ENCODE results near the gene TTLL4. TPM values are rescaled to one million over a fixed set of nuclear protein-coding genes. Genes with fewer than 3 reads are reported as not detected.

Gene TTLL4
- total and polyA plus RNA-seq, 2 donors: 8.8 to 9.4 TPM

DNA sequence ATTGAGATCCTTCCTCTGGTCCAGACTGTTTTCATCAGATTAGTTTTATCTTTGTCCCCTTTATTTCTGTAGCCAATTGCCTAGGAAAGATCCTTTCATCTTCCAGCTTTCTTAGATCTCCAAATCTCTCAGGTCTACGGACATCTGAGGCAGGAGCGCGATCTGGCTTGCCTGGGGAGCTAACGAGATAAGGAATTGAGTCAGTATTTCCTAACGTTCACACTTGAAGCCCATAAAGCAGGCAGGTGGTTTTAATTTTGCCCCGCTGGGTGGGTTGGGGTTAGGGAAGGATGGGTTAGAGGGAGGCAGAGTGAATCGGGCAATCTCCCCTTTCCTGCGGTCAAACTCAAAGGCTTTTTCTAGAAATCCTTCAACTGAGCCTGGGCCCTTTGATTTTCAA, 727 bp upstream of the TTLL4 start:
- no peak overlapping the region for H3K27ac ChIP-seq (ENCODE audit: low read depth in 1 of 2, low read length in 1 of 2)
- no peak overlapping the region for H3K4me3 ChIP-seq (ENCODE audit: low read length in 2 of 2)
- WGBS: 93% methylated on average over 8 of the region's 8 CpGs
- H3K9me3 ChIP-seq (ENCODE audit: control insufficient read depth in 2 of 2, insufficient read depth in 1 of 2, low read length in 1 of 2): no peaks in the 10 kb centered on the region
- peaks cover 3 to 4% of the 10 kb centered on the region in 2 donors for H3K4me1 ChIP-seq (ENCODE audit: control insufficient read depth in 2 of 2, insufficient read depth in 2 of 2, low read length in 2 of 2)
- H3K27me3 ChIP-seq (ENCODE audit: control insufficient read depth in 2 of 2, insufficient read depth in 1 of 2, low read length in 1 of 2): no peaks in the 10 kb centered on the region
- no peaks in the 10 kb centered on the region for H3K36me3 ChIP-seq (ENCODE audit: control insufficient read depth in 2 of 2, insufficient read depth in 2 of 2, low read length in 1 of 2)
- DNase-seq (ENCODE audit: low read depth in 6 of 9, low spot score in 9 of 9): no peak

DNA sequence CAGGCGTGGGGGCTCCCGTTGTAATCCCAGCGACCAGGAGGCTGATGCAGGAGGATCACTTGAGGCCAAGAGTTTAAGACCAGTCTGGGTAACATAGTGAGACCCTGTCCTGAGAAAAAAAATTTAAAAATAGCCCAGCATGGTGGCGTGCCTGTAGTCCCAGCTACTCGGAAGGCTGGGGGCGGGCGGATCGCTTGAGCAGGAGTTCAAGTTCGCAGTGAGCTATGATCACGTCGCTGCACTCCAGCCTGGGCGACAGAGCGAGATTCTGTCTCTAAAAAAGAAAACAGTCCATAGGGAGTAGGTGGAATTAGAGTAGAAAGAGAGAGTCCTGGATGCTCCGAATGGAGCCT, 325 bp upstream of the TTLL4 start:
- Histone ChIP-seq H3K4me1 (ENCODE audit: control insufficient read depth in 2 of 2, insufficient read depth in 2 of 2, low read length in 2 of 2) (peaks cover 3 to 4% of the 10 kb centered on the region in 2 donors), H3K27me3 (ENCODE audit: control insufficient read depth in 2 of 2, insufficient read depth in 1 of 2, low read length in 1 of 2) (no peaks in the 10 kb centered on the region), H3K27ac (ENCODE audit: low read depth in 1 of 2, low read length in 1 of 2) (no peak overlapping the region), H3K9me3 (ENCODE audit: control insufficient read depth in 2 of 2, insufficient read depth in 1 of 2, low read length in 1 of 2) (no peaks in the 10 kb centered on the region), H3K4me3 (ENCODE audit: low read length in 2 of 2) (peak overlapping the region; percentile 72 to 86), H3K36me3 (ENCODE audit: control insufficient read depth in 2 of 2, insufficient read depth in 2 of 2, low read length in 1 of 2) (no peaks in the 10 kb centered on the region)
- DNase-seq (ENCODE audit: low read depth in 6 of 9, low spot score in 9 of 9): no peak
- 59% methylated on average over 14 of the region's 14 CpGs for WGBS

DNA sequence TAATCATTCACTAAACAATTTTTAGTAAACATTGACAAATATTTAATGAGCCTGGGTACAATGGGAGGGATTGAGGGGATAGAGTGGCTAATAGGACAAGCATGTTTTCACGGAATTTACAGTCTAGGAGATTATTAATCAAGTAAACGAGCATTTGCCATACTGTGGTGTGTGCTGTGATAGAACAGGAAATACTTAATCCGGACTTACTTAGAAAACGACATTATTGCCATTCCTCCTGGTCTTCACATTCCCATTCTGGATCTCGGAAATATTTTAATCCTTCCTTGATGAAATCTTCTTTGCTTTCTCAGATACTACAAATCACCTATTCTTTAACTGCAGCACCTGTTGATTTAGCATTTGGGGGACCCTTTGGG, 905 bp downstream of the TTLL4 start:
- whole genome bisulfite sequencing: 24% methylated on average over 5 of the region's 5 CpGs
- peak in 1 of 9 donors; percentile 14 for DNase-seq (ENCODE audit: low read depth in 6 of 9, low spot score in 9 of 9)
- Histone ChIP-seq H3K36me3 (ENCODE audit: control insufficient read depth in 2 of 2, insufficient read depth in 2 of 2, low read length in 1 of 2) (peaks cover 0 to 6% of the 10 kb centered on the region in 2 donors), H3K9me3 (ENCODE audit: control insufficient read depth in 2 of 2, insufficient read depth in 1 of 2, low read length in 1 of 2) (no peaks in the 10 kb centered on the region), H3K27me3 (ENCODE audit: control insufficient read depth in 2 of 2, insufficient read depth in 1 of 2, low read length in 1 of 2) (no peaks in the 10 kb centered on the region), H3K4me3 (ENCODE audit: low read length in 2 of 2) (peak overlapping the region; percentile 72 to 86), H3K4me1 (ENCODE audit: control insufficient read depth in 2 of 2, insufficient read depth in 2 of 2, low read length in 2 of 2) (peaks cover 3 to 4% of the 10 kb centered on the region in 2 donors), H3K27ac (ENCODE audit: low read depth in 1 of 2, low read length in 1 of 2) (no peak overlapping the region)

DNA sequence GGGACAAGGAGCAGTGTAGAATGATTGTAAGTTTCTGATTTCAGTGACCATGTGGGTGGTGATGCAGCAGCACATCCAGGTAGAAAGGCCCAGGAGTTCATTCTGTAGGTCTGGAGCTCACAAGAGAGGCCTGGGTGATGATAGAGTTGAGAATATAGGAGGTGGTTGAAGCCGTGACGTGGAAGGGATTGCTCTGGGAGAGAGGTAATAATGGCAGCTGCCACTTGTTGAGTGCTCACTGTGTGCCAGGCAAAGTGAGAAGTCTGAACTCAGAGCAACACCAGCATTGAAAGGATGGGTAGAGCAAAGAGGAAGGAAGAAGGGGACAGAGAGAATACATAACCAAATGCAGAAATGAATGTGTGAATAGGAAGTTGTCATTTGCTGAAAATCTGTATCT, 3.3 kb downstream of the TTLL4 start:
- Histone ChIP-seq H3K4me1 (ENCODE audit: control insufficient read depth in 2 of 2, insufficient read depth in 2 of 2, low read length in 2 of 2) (peaks cover 3 to 4% of the 10 kb centered on the region in 2 donors), H3K27ac (ENCODE audit: low read depth in 1 of 2, low read length in 1 of 2) (no peak overlapping the region), H3K27me3 (ENCODE audit: control insufficient read depth in 2 of 2, insufficient read depth in 1 of 2, low read length in 1 of 2) (no peaks in the 10 kb centered on the region), H3K36me3 (ENCODE audit: control insufficient read depth in 2 of 2, insufficient read depth in 2 of 2, low read length in 1 of 2) (peaks cover 0 to 6% of the 10 kb centered on the region in 2 donors), H3K4me3 (ENCODE audit: low read length in 2 of 2) (no peak overlapping the region), H3K9me3 (ENCODE audit: control insufficient read depth in 2 of 2, insufficient read depth in 1 of 2, low read length in 1 of 2) (no peaks in the 10 kb centered on the region)
- WGBS: 99% methylated on average over 2 of the region's 2 CpGs
- DNase-seq (ENCODE audit: low read depth in 6 of 9, low spot score in 9 of 9): no peak

DNA sequence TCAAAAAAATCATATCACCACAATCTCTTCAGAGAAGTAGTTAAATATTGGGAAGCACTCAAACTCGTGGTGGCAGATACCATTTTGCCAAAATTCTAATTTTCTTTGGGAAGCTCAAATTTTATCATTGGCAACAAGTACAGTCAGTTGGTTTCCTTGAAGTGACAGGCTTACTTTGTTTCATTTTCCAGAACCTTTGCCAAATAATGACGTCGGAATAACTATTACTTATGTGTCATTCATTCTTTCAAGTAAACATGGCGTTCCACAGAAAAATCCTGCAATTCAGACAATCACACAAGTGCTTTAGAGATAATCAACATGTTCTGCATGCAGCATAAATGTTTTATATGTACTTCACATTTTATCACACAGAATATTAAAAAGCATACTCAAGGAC, 5.4 kb downstream of the TTLL4 start:
- peaks cover 0 to 4% of the 10 kb centered on the region in 2 donors for H3K4me1 ChIP-seq (ENCODE audit: control insufficient read depth in 2 of 2, insufficient read depth in 2 of 2, low read length in 2 of 2)
- no peak overlapping the region for H3K4me3 ChIP-seq (ENCODE audit: low read length in 2 of 2)
- H3K27me3 ChIP-seq (ENCODE audit: control insufficient read depth in 2 of 2, insufficient read depth in 1 of 2, low read length in 1 of 2): no peaks in the 10 kb centered on the region
- H3K27ac ChIP-seq (ENCODE audit: low read depth in 1 of 2, low read length in 1 of 2): no peak overlapping the region
- no peak for DNase-seq (ENCODE audit: low read depth in 6 of 9, low spot score in 9 of 9)
- 96% methylated on average over 4 of the region's 4 CpGs for WGBS
- peaks cover 0 to 6% of the 10 kb centered on the region in 2 donors for H3K36me3 ChIP-seq (ENCODE audit: control insufficient read depth in 2 of 2, insufficient read depth in 2 of 2, low read length in 1 of 2)
- no peaks in the 10 kb centered on the region for H3K9me3 ChIP-seq (ENCODE audit: control insufficient read depth in 2 of 2, insufficient read depth in 1 of 2, low read length in 1 of 2)

DNA sequence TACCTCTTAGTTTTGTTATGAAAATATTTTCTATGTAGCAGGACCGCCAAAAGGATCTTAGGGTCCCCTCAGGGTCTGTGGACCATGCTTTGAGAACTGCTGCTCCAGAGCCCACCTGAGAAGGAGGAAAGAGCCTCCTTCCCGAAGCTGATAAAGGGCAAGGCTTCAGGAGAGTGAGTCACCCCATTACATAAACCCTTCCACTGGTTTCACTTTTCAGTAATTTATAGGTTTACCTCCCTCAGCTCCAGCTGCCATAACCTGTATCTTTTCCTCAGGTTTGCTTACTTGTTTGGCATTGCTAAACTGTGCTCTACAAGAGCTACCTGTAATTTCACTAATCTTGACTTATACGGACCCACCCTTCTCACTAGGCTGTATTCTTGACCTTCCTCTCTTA, 6.6 kb downstream of the TTLL4 start:
- no peak overlapping the region for H3K4me3 ChIP-seq (ENCODE audit: low read length in 2 of 2)
- no peaks in the 10 kb centered on the region for H3K27me3 ChIP-seq (ENCODE audit: control insufficient read depth in 2 of 2, insufficient read depth in 1 of 2, low read length in 1 of 2)
- no peaks in the 10 kb centered on the region for H3K9me3 ChIP-seq (ENCODE audit: control insufficient read depth in 2 of 2, insufficient read depth in 1 of 2, low read length in 1 of 2)
- no peaks in the 10 kb centered on the region for H3K4me1 ChIP-seq (ENCODE audit: control insufficient read depth in 2 of 2, insufficient read depth in 2 of 2, low read length in 2 of 2)
- no peak overlapping the region for H3K27ac ChIP-seq (ENCODE audit: low read depth in 1 of 2, low read length in 1 of 2)
- 94% methylated on average over 3 of the region's 3 CpGs for WGBS
- peaks cover 0 to 6% of the 10 kb centered on the region in 2 donors for H3K36me3 ChIP-seq (ENCODE audit: control insufficient read depth in 2 of 2, insufficient read depth in 2 of 2, low read length in 1 of 2)
- no peak for DNase-seq (ENCODE audit: low read depth in 6 of 9, low spot score in 9 of 9)

DNA sequence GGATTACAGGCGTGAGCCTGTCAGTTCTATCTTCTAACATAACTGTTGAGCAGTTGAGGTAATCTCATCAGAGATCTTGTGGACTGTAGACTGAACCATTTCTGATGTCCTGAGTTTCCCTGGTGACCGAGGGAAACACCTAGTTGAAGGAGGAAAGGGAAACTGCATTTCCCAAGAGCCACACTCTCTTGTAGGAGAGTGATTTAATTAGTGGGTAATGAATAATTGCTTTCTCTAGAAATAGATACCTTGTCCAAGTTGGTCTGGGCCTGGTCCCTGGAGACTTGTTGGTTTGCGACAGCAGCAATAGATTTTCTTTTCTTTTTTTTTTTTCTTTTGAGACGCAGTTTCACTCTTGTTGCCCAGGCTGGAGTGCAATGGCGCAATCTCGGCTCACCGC, 7.4 kb downstream of the TTLL4 start:
- Histone ChIP-seq H3K9me3 (ENCODE audit: control insufficient read depth in 2 of 2, insufficient read depth in 1 of 2, low read length in 1 of 2) (no peaks in the 10 kb centered on the region), H3K36me3 (ENCODE audit: control insufficient read depth in 2 of 2, insufficient read depth in 2 of 2, low read length in 1 of 2) (peaks cover 0 to 6% of the 10 kb centered on the region in 2 donors), H3K4me1 (ENCODE audit: control insufficient read depth in 2 of 2, insufficient read depth in 2 of 2, low read length in 2 of 2) (no peaks in the 10 kb centered on the region), H3K27ac (ENCODE audit: low read depth in 1 of 2, low read length in 1 of 2) (no peak overlapping the region), H3K27me3 (ENCODE audit: control insufficient read depth in 2 of 2, insufficient read depth in 1 of 2, low read length in 1 of 2) (no peaks in the 10 kb centered on the region), H3K4me3 (ENCODE audit: low read length in 2 of 2) (no peak overlapping the region)
- no peak for DNase-seq (ENCODE audit: low read depth in 6 of 9, low spot score in 9 of 9)
- WGBS: 97% methylated on average over 7 of the region's 7 CpGs

DNA sequence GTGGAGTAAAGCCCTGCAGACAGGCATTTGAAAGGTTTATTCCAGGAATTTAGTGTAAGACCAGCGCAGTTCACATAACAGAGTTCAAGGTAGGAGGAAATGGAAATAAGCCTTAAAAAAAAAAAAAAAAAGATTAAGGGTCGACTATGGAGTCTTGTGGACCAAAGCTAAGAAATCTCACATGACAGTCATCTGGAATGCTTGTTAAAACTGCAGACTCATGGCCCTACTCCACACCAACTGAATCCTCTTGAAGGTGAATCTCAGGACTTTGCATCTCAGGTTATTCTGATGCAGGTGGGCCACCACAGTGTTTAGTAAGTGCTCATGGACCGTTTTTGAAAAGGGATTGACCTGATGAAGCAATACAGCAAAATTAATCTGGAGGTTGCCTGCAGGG, 8.8 kb downstream of the TTLL4 start:
- Histone ChIP-seq H3K27me3 (ENCODE audit: control insufficient read depth in 2 of 2, insufficient read depth in 1 of 2, low read length in 1 of 2) (no peaks in the 10 kb centered on the region), H3K36me3 (ENCODE audit: control insufficient read depth in 2 of 2, insufficient read depth in 2 of 2, low read length in 1 of 2) (peaks cover 0 to 6% of the 10 kb centered on the region in 2 donors), H3K4me1 (ENCODE audit: control insufficient read depth in 2 of 2, insufficient read depth in 2 of 2, low read length in 2 of 2) (no peaks in the 10 kb centered on the region), H3K9me3 (ENCODE audit: control insufficient read depth in 2 of 2, insufficient read depth in 1 of 2, low read length in 1 of 2) (no peaks in the 10 kb centered on the region), H3K4me3 (ENCODE audit: low read length in 2 of 2) (no peak overlapping the region), H3K27ac (ENCODE audit: low read depth in 1 of 2, low read length in 1 of 2) (no peak overlapping the region)
- WGBS: 84% methylated on average over 3 of the region's 3 CpGs
- no peak for DNase-seq (ENCODE audit: low read depth in 6 of 9, low spot score in 9 of 9)

DNA sequence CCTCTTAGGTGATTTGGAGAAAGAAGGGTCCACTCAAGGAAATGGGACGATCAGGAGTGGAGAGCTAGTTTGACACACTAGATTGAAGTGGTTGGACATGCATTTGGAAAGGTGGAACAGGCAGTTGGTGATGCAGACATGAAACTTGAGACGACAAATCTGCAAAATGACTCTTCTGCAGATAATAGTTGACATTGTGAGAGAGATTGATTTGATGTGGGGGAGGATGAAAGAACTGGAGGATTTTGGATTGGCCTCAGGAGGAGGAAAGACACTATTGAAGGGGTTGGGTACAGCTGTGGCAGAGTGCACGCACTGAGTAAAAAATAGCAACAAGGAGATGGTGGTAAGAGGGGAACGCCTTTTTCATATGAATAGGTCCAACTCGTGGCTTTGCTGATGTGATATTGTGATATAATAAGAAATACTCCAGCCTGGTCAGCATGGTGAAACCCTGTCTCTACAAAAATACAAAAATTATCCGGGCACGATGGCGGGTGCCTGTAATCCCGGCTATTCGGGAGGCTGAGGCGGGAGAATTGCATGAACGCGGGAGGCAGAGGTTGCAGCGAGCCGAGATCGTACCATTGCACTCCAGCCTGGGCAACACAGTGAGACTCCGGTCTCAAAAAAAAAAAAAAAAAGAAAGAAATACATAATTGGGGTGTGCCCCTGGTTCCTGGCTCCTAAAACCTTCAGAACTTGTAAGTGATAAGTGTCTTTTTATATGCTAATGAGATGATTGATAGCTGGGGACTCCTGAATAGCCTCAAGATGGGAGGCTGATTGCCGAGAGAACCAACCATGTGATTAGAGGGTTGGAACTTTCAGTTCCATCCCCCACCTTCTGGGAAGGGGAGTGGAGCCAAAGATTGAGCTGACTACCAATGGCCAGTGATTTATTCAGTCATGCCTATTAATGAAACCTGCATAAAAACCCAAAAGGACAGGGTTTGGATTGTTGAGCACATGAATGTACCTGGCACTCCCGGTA, 9.7 kb downstream of the TTLL4 start:
- WGBS: 97% methylated on average over 19 of the region's 19 CpGs
- Histone ChIP-seq H3K4me1 (ENCODE audit: control insufficient read depth in 2 of 2, insufficient read depth in 2 of 2, low read length in 2 of 2) (no peaks in the 10 kb centered on the region), H3K4me3 (ENCODE audit: low read length in 2 of 2) (no peak overlapping the region), H3K36me3 (ENCODE audit: control insufficient read depth in 2 of 2, insufficient read depth in 2 of 2, low read length in 1 of 2) (peaks cover 0 to 6% of the 10 kb centered on the region in 2 donors), H3K9me3 (ENCODE audit: control insufficient read depth in 2 of 2, insufficient read depth in 1 of 2, low read length in 1 of 2) (no peaks in the 10 kb centered on the region), H3K27me3 (ENCODE audit: control insufficient read depth in 2 of 2, insufficient read depth in 1 of 2, low read length in 1 of 2) (no peaks in the 10 kb centered on the region), H3K27ac (ENCODE audit: low read depth in 1 of 2, low read length in 1 of 2) (no peak overlapping the region)
- no peak for DNase-seq (ENCODE audit: low read depth in 6 of 9, low spot score in 9 of 9)

Measured in thymus (tissue), 11 donors.